Gastrocnemius medialis (tissue), 4 donors: ENCODE results near the gene NOTCH1.

ENCODE experiments used
- POLR2A ChIP-seq, 2 donors: fragments of 450-650 bp; IDR thresholded peaks; one replicate each; pipeline ENCODE4 v1.6.1; 2017; ENCODE audit warnings: antibody characterized with exemption in 2 of 2, mild to moderate bottlenecking in 2 of 2, moderate library complexity in 2 of 2
- TF ChIP-seq, protein P1 (sequence below), 5 experiments: fragments of 450-650 bp in 3 of 5; fragments of 200-600 bp in 2 of 5; sonication (generic) in 2 of 5; IDR thresholded peaks in 4 of 5; conservative IDR thresholded peaks in 1 of 5; 1 replicate in 4 of 5; 2 replicates in 1 of 5; pipeline ENCODE4 v1.5.1; 2016 to 2019; ENCODE audit warnings: antibody characterized with exemption in 5 of 5, mild to moderate bottlenecking in 3 of 5, moderate library complexity in 3 of 5

DNA sequence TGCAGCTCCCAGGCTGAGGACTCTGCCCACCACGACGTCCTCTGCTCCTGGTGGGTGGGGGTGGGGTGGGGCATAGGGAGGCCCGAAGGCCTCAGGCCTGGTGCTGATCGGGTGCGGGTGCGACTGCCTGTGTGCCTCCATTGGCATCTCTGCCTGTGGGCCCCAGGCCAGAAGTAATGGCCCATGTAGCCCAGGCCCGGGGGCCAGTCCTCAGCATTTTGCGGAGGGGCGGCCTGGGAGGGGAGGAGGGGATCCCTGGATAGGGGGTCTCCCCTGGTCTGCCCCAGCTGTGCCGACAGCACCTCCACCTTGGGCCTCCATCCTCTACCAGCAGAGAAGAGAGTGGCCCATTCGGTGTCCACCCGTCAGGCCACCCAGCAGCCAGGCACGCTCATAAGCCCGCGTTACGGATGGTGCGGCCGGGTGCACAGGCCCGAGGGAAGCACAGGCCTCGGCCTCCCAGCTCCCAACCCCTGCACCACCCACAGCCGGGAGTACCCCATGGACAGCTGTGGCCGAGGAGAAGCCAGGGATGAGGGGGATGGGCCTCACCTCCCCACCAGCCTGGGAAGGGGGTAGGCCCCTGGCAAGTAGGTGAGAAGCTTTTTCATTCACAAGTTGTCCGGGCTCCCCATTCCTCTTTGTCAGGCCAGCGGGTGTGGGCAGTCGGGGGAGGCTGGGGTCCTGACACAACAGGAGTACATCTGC lies 1.8 kb upstream of the NOTCH1 start:
- TF ChIP-seq POLR2A (IDR thresholded peaks at IDR 0.05) = no peak
- TF ChIP-seq, protein P1, sequence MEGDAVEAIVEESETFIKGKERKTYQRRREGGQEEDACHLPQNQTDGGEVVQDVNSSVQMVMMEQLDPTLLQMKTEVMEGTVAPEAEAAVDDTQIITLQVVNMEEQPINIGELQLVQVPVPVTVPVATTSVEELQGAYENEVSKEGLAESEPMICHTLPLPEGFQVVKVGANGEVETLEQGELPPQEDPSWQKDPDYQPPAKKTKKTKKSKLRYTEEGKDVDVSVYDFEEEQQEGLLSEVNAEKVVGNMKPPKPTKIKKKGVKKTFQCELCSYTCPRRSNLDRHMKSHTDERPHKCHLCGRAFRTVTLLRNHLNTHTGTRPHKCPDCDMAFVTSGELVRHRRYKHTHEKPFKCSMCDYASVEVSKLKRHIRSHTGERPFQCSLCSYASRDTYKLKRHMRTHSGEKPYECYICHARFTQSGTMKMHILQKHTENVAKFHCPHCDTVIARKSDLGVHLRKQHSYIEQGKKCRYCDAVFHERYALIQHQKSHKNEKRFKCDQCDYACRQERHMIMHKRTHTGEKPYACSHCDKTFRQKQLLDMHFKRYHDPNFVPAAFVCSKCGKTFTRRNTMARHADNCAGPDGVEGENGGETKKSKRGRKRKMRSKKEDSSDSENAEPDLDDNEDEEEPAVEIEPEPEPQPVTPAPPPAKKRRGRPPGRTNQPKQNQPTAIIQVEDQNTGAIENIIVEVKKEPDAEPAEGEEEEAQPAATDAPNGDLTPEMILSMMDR (IDR thresholded peaks at IDR 0.05 in 4 of 5, conservative IDR thresholded peaks at IDR 0.05 in 1 of 5) = no peak
